Activated B cell treated with CpG ODN at 0.5 μM for 24 hours (primary cell): ENCODE data around the gene NAPSA. TPM values are rescaled to one million over a fixed set of nuclear protein-coding genes. Genes with fewer than 3 reads are reported as not detected.
A peak's percentile ranks its signal among the peaks of the same experiment; 100 is the strongest.

ENCODE experiments used
- ATAC-seq: fragments of 200-7000 bp; cut with Tn5 transposase; one replicate; pipeline ENCODE4 v1.10.0; 2021; ENCODE audit warnings: low read depth, mild to moderate bottlenecking, moderate library complexity
- CTCF ChIA-PET: fragments of 350-600 bp; sonication (Branson Sonifier 250); formaldehyde crosslinking; loops from one replicate; lab custom pipeline; 2021; ENCODE audit warnings: antibody characterized with exemption; lab: Charles Lee
- POLR2A ChIA-PET: fragments of 350-600 bp; sonication (Branson Sonifier 250); formaldehyde crosslinking; loops from one replicate; lab custom pipeline; 2021; ENCODE audit warnings: antibody characterized with exemption; lab: Charles Lee
- DNase-seq: peaks from one replicate; pipeline ENCODE4 v3.0.0; 2022
- H3K27ac Mint-ChIP-seq: one replicate; pipeline ENCODE4 v1.8.0; 2020; ENCODE audit warnings: mixed read lengths
- H3K27me3 Mint-ChIP-seq: one replicate; pipeline ENCODE4 v1.8.0; 2021; ENCODE audit warnings: mixed read lengths
- H3K36me3 Mint-ChIP-seq: one replicate; pipeline ENCODE4 v1.8.0; 2021; ENCODE audit warnings: low read depth, mixed read lengths
- H3K4me1 Mint-ChIP-seq: one replicate; pipeline ENCODE4 v1.8.0; 2021; ENCODE audit warnings: mixed read lengths
- H3K4me3 Mint-ChIP-seq: one replicate; pipeline ENCODE4 v1.8.0; 2020; ENCODE audit warnings: mild to moderate bottlenecking, mixed read lengths
- H3K9me3 Mint-ChIP-seq: one replicate; pipeline ENCODE4 v1.8.0; 2020; ENCODE audit warnings: mixed read lengths
- intact Hi-C: fragments of 100-400 bp; cut with micrococcal nuclease; formaldehyde crosslinking; loops from one replicate; pipeline ENCODE4 v1.15.1; 2024
- total RNA-seq: library from RNA; stranded (reverse); gene quantifications from 2 replicates; pipeline ENCODE4 v1.2.3, GENCODE V29; 2022
- TF ChIP-seq, protein P1 (sequence below): fragments of 200-600 bp; IDR thresholded peaks from one replicate; pipeline ENCODE4 v1.8.0; 2022; ENCODE audit warnings: antibody characterized with exemption, mild to moderate bottlenecking

The NAPSA gene
- total RNA-seq, 1 donor from 2014 or later = 2.4 TPM

DNA sequence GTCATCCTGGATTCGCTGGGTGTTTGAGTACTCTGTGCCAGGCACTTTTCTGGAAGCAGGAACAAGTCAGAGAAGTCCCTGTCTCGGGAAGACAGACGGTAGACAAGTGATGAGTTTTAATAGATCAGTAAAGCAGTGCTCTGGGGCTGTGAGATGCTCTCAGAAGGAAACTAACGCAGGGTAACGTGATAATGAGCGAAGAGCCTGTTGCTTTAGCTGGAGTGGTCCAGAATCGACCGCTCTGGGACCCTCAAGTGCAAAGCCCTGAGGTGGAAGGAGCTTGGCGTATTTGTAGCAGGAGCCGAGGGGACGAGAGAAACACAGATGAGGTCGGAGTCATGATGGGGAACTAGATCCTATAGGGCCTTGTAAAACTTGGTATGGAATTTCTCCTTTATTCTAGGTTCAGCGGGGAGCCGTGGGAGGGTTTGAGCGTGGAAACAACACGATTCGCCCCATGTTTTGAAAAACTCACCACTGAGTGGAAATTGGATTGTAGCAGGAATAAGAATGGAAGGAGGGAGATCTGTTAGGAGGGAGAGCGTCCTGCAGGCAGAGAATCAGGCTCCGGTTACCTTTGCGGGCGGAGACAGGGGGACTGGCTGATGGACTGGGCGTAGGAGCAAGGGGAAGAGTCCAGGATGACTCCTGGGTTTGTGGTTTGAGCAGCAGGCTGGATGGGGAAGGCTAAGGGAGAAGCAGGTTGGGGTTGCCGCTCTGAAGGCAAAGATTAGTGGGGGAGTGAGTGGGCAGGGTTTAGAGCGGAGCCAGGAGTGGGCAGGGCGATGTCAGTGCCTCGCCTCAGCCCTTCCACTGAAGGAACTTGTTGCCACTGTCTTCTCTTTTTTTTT is 19.5 kb upstream of the NAPSA start:
- intact Hi-C loops = loop anchor here (1.0 to 2.0 kb wide), 6 partner anchors 9 to 420 kb away; partner anchors contain the start of genes JOSD2, KCNC3 and NR1H2
- Mint-ChIP-seq H3K4me1 (peaks cover 28% of the 10 kb centered on the region), H3K27me3 (no peaks in the 10 kb centered on the region), H3K9me3 (no peaks in the 10 kb centered on the region), H3K36me3 (peaks cover 40% of the 10 kb centered on the region), H3K27ac (peak overlapping the region; percentile 73), H3K4me3 (peak overlapping the region; percentile 96)
- ChIA-PET POLR2A (interaction anchor here (0.6 to 3.3 kb wide), 21 partner anchors 9 to 934 kb away, joined by 3 to 23 read pairs (median 6); partner anchors contain the start of genes JOSD2, KCNC3, MYBPC2 and NR1H2), CTCF (interaction anchor here (1.8 kb wide), 1 partner anchor 16 kb away, joined by 6 read pairs; no protein-coding TSS in a partner anchor)
- TF ChIP-seq, protein P1, sequence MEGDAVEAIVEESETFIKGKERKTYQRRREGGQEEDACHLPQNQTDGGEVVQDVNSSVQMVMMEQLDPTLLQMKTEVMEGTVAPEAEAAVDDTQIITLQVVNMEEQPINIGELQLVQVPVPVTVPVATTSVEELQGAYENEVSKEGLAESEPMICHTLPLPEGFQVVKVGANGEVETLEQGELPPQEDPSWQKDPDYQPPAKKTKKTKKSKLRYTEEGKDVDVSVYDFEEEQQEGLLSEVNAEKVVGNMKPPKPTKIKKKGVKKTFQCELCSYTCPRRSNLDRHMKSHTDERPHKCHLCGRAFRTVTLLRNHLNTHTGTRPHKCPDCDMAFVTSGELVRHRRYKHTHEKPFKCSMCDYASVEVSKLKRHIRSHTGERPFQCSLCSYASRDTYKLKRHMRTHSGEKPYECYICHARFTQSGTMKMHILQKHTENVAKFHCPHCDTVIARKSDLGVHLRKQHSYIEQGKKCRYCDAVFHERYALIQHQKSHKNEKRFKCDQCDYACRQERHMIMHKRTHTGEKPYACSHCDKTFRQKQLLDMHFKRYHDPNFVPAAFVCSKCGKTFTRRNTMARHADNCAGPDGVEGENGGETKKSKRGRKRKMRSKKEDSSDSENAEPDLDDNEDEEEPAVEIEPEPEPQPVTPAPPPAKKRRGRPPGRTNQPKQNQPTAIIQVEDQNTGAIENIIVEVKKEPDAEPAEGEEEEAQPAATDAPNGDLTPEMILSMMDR = no peak
- ATAC-seq (no peak), DNase-seq (no peak)

DNA sequence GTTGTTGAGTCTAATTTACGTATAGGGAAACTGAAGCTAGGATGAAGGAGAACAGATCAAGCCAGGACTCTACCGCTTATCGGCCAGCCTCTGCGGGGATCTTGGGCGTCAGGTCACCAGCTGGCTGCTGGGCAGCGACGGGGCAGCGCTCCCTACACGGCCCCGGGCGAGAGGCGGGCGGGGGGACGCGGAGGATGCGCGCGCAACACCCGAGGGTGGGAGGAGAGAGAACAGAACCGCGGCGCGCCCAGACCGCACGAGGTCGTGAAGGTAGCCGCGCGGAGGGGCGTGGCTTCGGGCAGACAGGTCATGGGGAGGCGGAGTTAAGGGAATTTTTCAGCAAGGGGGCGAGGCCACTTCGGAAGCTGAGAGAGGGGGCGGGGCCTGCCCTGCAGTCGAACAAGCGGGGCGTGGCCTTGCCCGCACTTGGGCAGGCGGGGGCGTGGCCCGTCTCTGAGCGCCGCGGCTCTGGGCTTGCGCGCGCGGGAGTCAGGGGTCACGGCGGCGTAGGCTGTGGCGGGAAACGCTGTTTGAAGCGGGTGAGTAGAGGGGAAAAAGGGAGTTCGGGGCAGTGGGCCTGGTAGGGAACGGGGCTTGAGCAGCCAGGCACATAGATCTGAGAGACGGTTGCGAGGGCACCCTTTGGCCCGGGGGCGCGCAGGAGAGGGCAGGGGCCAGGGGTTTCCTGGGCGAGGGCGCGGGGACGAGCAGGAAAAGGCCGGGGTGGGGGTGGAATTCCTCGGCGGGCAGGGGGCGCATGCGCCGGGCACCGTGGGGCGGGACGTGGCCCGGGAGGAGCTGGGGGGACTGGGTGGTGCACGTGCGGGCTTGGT is 18.6 kb upstream of the NAPSA start, which contains the start of gene POLD1:
POLD1 (plus strand) TSS at position 496 of the 833 bp plus-strand sequence. CDS start 14,505 bp downstream, outside the sequence.
- peaks cover 28% of the 10 kb centered on the region for H3K4me1 Mint-ChIP-seq
- H3K36me3 Mint-ChIP-seq = peaks cover 48% of the 10 kb centered on the region
- POLR2A ChIA-PET = interaction anchor here (0.6 to 3.3 kb wide), 22 partner anchors 9 to 934 kb away, joined by 3 to 23 read pairs (median 6); partner anchors contain the start of genes JOSD2, KCNC3, MYBPC2 and NR1H2
- no peaks in the 10 kb centered on the region for H3K9me3 Mint-ChIP-seq
- no peaks in the 10 kb centered on the region for H3K27me3 Mint-ChIP-seq
- CTCF ChIA-PET = interaction anchor here (0.7 to 1.8 kb wide), 2 partner anchors 15 to 31 kb away, joined by 3 to 6 read pairs; no protein-coding TSS in a partner anchor
- TF ChIP-seq, protein P1 = no peak
- DNase-seq = peak; percentile 97
- peak within 1 kb of the TSS; percentile 85 for H3K27ac Mint-ChIP-seq
- peak; percentile 94 for ATAC-seq
- H3K4me3 Mint-ChIP-seq = peak within 1 kb of the TSS; percentile 96
- intact Hi-C loops = loop anchor here (1.0 to 2.0 kb wide), 6 partner anchors 8 to 421 kb away; partner anchors contain the start of genes JOSD2, KCNC3 and NR1H2

GRCh38 chr19:50383001-50383851 is 17.8 kb upstream of the NAPSA start:
- no peaks in the 10 kb centered on the region for H3K9me3 Mint-ChIP-seq
- DNase-seq (no peak), ATAC-seq (no peak)
- ChIA-PET POLR2A (interaction anchor here (0.6 to 3.3 kb wide), 20 partner anchors 8 to 305 kb away, joined by 3 to 23 read pairs (median 6); partner anchors contain the start of genes MYBPC2, NR1H2 and SPIB), CTCF (interaction anchor here (0.7 to 1.8 kb wide), 2 partner anchors 14 to 32 kb away, joined by 3 to 6 read pairs; no protein-coding TSS in a partner anchor)
- peaks cover 28% of the 10 kb centered on the region for H3K4me1 Mint-ChIP-seq
- intact Hi-C loops = no loop called here
- peak overlapping the region; percentile 96 for H3K4me3 Mint-ChIP-seq
- TF ChIP-seq, protein P1 = no peak
- H3K27me3 Mint-ChIP-seq = no peaks in the 10 kb centered on the region
- H3K27ac Mint-ChIP-seq = peak overlapping the region; percentile 85
- peaks cover 55% of the 10 kb centered on the region for H3K36me3 Mint-ChIP-seq

DNA sequence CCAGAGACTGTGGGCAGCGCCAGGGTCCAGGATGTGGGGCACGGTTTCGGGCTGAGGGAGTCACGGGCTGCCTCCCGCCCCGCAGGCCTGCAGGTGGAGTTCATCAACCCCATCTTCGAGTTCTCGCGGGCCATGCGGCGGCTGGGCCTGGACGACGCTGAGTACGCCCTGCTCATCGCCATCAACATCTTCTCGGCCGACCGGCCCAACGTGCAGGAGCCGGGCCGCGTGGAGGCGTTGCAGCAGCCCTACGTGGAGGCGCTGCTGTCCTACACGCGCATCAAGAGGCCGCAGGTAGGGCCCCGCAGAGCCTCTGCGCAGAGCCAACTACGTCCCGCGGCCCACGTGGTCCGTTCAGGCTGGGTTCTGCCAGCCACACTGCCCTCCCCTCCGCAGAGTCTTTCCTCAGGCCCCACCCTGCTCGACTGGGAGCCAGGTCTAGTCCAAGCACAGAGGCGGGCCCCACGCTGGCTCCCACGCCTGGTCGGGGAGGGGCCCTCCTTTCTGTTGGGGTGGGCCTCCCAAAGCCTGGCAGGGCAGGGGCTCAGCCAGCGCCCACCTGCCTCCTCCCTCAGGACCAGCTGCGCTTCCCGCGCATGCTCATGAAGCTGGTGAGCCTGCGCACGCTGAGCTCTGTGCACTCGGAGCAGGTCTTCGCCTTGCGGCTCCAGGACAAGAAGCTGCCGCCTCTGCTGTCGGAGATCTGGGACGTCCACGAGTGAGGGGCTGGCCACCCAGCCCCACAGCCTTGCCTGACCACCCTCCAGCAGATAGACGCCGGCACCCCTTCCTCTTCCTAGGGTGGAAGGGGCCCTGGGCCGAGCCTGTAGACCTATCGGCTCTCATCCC is 16.7 kb upstream of the NAPSA start:
- ChIA-PET CTCF (no interaction called here), POLR2A (interaction anchor here (0.8 to 2.9 kb wide), 2 partner anchors 34 to 37 kb away, joined by 3 to 23 read pairs; partner anchors contain the start of gene SPIB)
- Mint-ChIP-seq H3K9me3 (no peaks in the 10 kb centered on the region), H3K4me1 (peaks cover 32% of the 10 kb centered on the region), H3K27ac (no peak overlapping the region), H3K36me3 (peaks cover 58% of the 10 kb centered on the region), H3K4me3 (no peak overlapping the region), H3K27me3 (no peaks in the 10 kb centered on the region)
- intact Hi-C loops = no loop called here
- no peak for ATAC-seq
- no peak for DNase-seq
- TF ChIP-seq, protein P1 = no peak
